NCI-H82 (cell line): ENCODE data around the gene BMPER.
A peak's percentile ranks its signal among the peaks of the same experiment; 100 is the strongest.

Source experiments
- DNase-seq: peaks from one replicate; lab custom pipeline; 2025; lab: John Stamatoyannopoulos, UW

BMPER gene

DNA sequence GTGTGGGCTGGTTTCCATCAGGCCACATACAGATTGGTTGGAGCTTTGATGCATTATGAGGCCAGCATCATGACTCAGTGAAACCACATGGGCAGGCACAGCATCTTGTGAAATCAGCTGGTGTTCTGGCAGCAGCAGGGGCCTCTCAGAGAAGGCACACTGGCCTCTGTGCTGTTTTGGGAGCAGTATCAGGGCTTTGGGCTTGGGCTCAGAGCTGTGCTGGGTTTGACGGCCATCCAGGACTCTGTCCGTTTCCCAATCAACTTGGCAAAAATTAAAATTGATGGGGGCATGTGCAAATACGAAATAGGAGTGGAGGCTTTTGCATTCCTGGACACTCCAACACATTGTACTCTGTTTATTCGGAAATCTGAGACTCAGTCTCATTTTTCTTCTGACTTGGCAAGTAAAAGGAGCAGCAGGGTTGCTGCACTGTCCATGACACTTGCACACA lies 190.9 kb downstream of the BMPER start:
- no peak for DNase-seq

- no peak for DNase-seq
Measured at GRCh38 chr7:34096777-34097176, 191.4 kb downstream of the BMPER start.

- DNase-seq, result no peak
Measured at GRCh38 chr7:34100661-34101060, 195.3 kb downstream of the BMPER start.

- DNase-seq, result peak; percentile 26
Measured at GRCh38 chr7:34104115-34104514, 198.8 kb downstream of the BMPER start.

DNA sequence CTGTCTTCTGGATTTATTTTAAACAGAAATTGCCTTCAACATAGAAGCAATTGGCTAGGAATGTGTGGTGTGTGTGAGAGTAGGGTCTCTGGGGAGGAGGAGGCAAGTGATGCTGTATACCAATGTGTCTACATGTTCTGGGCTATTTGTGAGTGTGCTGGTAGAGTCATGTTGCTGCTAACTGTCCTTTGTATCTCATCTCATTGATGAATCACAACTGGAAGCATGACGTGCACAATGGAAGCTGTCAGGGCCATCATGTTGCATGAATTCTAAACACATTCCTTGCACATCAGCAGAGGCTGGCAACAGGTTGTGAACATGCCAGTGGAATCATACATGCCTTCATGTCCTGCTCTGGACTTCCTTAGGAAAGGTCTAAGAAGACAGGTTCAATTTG lies 199.7 kb downstream of the BMPER start:
- no peak for DNase-seq

DNA sequence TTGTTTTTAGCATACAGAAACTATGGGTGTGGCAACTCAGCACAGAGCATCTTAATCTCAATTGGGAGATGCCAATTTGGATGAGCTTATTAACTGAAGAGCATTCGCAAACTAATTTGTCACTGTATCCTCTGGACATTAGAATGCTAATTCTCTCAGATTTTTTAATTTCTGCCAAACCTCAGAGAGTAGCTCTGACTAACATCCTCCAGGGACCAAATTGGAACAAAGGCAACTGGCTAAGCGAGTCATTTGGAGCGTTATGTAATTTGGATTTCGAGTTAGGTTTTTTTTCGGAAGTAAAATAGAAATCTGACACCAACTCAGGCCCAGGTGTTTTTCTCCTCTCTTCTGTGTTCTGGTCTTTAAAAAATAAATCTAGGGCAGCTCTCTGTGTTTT lies 201.9 kb downstream of the BMPER start:
- DNase-seq, result no peak

DNA sequence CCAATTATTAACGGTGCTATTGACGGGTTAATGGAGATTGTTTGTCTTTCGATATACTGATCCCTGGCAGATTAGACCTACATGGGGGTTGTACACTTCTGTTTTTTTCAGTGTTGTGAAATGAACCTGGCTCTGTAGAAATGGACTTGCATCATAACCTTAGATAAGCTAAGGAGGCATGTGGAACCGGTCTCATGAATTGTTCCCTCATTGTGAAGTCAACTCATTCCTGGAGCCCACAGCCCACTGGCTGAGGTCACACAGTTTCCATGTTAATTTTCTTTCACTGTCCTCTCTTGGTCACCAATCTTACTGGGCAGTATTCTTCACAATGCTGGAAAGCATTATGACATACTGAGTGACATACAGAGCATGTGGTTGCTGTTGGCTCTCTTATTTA lies 202.8 kb downstream of the BMPER start:
- no peak for DNase-seq

GRCh38 chr7:34109936-34110780 lies 204.8 kb downstream of the BMPER start:
- no peak for DNase-seq

- DNase-seq, result no peak
Measured at GRCh38 chr7:34111031-34111430, 205.7 kb downstream of the BMPER start.

DNA sequence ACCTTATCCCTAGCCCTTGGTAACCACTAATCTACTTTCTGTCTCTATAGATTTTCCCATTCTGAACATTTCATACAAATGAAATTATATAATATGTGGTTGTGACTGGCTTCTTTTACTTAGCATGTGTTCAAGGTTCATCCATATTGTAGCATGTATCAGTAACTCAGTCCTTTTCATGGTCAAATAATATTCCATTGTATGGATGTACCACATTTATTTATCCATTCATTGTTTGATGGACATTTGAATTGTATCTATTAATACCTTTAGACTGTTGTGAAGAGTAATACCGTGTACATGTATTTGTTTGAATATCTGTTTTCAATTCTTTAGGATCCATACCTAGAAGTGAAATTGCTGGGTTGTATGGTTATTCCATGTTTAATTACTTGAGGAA lies 210.2 kb downstream of the BMPER start:
- no peak for DNase-seq

DNA sequence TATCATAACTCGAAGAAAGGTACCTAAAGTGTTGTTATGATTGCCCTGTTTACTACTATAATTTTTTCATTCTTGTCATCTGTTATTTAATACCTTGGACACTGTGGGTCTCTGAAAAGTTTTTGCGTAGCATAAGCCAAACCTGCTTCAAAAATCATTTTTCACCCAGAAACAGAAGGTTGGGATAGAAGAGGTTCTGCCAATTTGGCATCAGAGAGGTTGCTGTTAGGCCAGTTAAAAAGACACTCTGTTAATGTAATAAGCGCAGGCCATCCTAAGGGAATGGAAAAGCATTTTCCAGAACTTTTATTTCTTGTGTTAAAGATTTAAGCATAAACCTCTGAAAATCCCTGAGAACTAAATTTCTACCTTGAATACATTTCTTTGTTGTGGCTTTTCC lies 212.2 kb downstream of the BMPER start:
- no peak for DNase-seq

DNA sequence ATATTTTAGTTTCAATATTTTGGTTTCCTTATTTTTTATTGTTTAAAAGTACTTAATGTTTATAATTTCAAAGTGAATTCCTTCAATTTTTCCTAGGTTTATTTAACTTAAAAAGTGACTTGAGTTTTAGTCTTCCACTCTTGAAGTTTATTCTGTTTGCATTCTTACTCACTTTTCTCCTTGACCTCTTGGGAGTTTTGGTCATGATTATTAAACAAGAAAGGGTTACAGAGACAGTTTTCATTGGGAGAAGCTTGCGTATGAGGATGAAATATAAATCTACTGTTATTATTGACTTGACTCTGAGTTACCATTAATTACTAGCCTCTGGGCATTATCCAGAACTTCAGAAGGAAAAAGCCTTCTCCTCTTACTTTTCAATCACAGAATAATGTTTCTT lies 216.0 kb downstream of the BMPER start:
- DNase-seq, result no peak

DNA sequence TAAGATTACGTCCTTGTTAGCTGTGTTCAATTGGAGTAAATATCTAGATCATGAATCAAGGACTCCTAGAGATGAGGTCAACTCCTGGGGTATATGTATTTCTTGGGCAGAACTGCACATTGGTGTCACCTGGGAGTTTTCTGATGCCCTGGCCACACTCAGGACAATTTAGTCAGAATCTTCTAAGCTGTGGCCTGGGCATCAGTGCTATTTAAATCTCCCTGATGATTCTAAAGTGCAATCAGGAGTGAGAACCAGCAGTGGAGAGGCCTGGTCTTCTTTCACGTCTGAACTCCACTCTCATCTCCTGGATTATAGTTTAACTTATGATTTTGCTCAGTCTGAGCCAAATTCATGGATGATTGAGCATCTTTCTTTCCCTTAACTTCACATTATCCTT lies 218.0 kb downstream of the BMPER start:
- DNase-seq, result no peak

- no peak for DNase-seq
Measured at GRCh38 chr7:34124765-34125164, 219.4 kb downstream of the BMPER start.

DNA sequence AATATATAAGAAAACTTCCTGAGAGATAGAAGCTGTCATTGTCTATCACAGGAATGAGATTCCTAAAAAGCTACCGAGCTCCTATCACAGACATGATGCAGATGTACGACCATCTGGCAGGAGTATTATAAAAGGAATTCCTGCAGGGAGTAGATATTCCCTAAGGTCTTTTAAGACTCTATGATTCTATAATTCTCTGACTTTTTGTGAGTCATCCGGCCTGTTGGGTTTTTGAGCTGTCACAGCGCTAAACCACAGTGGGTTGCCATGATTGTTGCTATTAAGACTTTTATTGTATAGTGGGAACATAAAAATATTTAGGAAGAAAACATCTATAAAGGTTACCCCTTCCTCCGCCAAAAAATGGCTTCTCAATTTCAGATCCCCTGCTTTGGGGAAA lies 223.4 kb downstream of the BMPER start:
- DNase-seq, result peak; percentile 65

DNA sequence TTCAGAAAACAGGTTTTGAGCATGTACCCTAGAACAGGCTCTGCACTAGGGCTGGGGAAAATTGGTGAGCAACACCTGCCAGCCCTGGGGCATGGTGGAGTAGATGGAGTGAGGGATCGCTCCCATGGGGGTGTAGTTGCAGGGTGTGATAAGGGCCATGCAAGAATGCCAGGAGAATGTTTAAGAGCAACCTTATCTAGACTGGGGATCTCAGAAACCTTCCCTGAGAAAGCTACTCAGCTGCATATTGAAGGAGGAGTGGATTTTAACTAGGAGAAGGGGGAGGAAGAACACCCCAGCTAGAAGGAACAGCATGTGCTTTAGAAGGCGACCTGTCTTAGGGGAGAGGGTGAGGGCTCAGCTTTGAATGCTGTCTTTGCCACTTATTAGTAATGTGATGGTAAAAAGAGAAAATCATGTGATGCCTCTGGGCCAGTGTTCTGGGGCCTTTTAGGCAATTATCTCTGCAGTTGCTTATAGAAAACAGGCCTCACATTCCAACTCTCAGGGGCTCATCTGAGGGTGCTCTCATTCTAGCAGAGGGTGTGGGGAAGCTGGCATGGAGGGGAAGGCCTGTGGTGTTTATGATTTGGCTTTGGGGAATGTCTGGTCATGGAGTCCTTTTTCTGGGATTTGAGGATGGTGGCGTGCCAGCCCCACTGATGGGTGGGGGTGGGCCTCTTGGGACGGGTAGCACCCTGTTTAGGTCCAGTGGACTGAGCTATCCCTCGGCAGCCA lies 225.4 kb downstream of the BMPER start:
- DNase-seq, result no peak

GRCh38 chr7:34131371-34131770 lies 226.0 kb downstream of the BMPER start:
- no peak for DNase-seq

GRCh38 chr7:34133356-34133982 lies 228.1 kb downstream of the BMPER start:
- peak; percentile 71 for DNase-seq

DNA sequence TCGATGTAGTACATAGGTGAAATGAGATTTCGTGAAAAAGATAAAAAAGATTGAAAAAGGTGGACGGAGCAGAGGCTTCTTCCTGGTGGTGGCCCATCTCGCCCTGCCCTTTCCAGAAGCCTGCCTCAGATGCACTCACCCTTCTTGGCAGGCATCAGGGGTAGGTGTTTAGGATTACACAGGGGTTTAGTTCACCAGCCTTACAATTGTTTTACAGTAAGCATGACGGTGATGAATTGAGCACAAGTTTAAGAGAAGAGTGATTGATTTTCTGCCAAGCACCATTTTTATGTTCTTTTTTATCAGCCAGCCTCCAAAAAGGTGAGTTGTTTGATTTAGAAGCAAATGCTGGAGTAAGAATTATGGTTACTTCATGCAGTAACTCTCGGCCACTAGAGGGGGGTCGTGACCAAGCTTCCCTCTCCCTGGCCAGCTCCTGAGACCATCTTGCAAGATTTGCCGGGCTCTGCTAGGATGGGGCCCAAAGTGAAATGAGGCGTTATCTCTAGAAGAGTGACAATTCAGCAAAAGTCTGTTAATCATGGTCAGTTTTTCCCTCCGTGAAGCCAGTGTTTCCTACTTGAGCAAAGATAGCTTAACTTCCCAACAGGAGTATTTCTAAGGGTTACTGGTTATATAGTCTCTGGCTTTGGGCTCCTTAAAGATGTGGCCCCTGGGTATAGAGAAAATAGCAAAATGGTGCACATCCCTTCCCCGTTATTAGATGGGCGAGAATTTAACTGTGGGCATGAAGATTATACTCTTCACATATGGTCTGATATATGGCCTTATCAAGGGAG lies 228.8 kb downstream of the BMPER start:
- peak; percentile 83 for DNase-seq

DNA sequence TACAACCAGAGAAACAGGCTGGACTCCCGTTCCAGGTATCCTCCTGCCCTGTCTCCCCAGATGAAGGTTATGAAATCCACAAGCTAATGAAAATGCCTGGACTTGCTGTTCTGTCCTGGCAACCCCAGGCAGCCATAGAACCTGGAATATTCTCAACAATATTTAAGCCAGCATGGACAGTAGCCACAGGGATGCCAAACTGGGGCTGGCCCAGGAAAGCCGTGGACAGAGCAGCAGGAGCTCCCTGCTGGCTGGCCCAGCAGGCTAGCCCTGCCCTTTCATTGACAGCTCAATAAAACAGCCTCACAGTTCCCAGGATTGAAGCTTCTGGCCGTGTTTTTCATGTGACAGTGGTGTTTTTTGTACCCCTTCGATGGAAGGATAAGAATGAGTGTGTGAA lies 230.6 kb downstream of the BMPER start:
- no peak for DNase-seq

GRCh38 chr7:34136698-34137097 lies 231.4 kb downstream of the BMPER start:
- DNase-seq, result no peak

DNA sequence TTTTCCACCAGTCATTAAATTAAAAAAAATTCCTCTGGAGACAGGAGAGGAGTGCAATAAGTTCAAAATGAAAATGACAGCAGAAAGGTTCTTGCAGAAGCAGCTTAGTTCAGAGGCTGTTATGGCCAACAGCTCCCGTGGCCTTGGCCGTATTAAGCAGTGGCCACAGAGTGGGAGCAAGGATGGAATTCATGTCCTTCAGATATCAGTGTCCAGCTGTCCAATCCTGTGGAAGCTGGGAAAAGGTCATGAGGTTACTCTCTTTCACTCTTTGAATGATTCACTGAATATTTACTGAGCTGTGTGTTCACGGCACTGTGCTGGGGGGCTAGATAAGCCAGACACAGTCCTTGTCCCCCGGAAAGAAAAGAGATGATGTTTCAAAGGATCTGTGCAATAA lies 231.8 kb downstream of the BMPER start:
- DNase-seq, result no peak
